ENCODE measurements around the gene SELENON.

DNA sequence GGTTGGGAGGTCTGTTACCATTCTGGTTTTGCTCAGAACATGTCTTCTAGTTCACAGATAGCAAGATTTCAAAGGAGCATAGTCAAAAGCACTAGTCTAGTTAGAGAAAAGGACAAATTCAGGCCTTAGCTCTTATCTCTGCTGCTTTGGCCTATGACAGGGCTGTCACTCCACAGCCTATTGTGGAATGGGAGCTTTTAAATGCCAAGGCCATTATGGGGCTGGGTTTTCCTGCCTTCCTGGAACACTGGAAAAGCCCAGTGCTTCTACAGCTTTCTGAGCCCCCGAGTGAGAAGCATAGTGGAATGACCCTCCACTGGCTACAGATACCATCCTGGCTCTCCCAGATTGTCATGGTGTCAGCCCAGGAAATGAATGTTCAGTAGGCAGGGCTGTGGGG lies 29.1 kb downstream of the SELENON start:
- TF ChIP-seq, protein P1, sequence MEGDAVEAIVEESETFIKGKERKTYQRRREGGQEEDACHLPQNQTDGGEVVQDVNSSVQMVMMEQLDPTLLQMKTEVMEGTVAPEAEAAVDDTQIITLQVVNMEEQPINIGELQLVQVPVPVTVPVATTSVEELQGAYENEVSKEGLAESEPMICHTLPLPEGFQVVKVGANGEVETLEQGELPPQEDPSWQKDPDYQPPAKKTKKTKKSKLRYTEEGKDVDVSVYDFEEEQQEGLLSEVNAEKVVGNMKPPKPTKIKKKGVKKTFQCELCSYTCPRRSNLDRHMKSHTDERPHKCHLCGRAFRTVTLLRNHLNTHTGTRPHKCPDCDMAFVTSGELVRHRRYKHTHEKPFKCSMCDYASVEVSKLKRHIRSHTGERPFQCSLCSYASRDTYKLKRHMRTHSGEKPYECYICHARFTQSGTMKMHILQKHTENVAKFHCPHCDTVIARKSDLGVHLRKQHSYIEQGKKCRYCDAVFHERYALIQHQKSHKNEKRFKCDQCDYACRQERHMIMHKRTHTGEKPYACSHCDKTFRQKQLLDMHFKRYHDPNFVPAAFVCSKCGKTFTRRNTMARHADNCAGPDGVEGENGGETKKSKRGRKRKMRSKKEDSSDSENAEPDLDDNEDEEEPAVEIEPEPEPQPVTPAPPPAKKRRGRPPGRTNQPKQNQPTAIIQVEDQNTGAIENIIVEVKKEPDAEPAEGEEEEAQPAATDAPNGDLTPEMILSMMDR (conservative IDR thresholded peaks at IDR 0.05; ENCODE audit: low read depth, low read length): no peak
- TF ChIP-seq EZH2 (IDR thresholded peaks at IDR 0.05; ENCODE audit: low read length, unreplicated experiment) (no peak), EZH2phosphoT487 (IDR thresholded peaks at IDR 0.05; ENCODE audit: borderline replicate concordance, low read length) (no peak)

Data from PC-3 (cell line).